OCI-LY3 (cell line): ENCODE results near the gene EMC7.

Experiments
- EZH2phosphoT487 ChIP-seq: fragments of 200-600 bp; shearing (Covaris generic); IDR thresholded peaks from 2 replicates; pipeline ENCODE4 v1.6.1; 2018; ENCODE audit warnings: antibody characterized with exemption, mixed run types, low read depth
- TF ChIP-seq, protein P1 (sequence below): fragments of 200-600, 300-600 bp; sonication (generic); IDR thresholded peaks from 2 replicates; pipeline ENCODE4 v1.5.1; 2014; ENCODE audit warnings: antibody characterized with exemption, low read length, low read depth

DNA sequence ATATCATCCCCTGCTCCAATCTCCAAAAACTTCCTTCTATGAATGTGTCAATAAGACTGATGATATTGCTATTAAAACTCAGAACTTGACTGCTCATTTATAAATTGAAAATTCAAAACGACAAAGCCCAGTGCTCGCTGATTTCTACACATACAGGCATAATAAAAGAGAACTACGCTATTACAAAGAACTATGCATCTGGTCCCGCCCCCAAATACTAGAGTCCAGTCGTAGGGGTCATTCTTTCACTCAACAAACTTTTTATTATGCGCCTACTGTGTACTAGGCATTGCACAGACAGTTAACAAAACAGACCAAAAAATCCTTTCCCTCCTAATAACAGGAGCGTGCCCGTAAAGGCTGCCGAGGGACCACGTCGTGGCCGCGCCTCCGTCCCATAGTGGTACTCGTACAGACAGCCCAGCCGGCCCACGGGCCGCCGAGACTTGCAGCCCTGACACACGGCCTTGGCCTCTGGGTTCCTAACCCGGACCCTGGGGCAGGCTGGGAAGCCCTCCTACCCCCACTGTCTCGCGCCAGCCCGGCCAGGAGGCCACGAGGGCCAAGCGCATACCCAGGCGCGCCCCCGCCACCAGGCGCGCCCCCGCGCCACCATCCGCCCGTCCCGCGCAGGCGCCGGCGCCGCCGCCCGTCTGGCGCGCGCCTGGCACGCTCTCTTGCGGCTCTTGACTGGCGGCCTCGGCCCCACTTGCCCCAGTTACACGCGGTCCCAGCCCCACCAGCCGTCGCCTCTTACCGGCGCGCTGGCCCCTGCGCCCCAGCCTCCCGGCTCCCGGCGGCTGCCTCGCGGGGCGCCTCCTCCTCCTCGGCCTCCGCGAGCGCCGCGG is 63.4 kb downstream of the EMC7 start:
- TF ChIP-seq, protein P1, sequence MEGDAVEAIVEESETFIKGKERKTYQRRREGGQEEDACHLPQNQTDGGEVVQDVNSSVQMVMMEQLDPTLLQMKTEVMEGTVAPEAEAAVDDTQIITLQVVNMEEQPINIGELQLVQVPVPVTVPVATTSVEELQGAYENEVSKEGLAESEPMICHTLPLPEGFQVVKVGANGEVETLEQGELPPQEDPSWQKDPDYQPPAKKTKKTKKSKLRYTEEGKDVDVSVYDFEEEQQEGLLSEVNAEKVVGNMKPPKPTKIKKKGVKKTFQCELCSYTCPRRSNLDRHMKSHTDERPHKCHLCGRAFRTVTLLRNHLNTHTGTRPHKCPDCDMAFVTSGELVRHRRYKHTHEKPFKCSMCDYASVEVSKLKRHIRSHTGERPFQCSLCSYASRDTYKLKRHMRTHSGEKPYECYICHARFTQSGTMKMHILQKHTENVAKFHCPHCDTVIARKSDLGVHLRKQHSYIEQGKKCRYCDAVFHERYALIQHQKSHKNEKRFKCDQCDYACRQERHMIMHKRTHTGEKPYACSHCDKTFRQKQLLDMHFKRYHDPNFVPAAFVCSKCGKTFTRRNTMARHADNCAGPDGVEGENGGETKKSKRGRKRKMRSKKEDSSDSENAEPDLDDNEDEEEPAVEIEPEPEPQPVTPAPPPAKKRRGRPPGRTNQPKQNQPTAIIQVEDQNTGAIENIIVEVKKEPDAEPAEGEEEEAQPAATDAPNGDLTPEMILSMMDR, result no peak
- TF ChIP-seq EZH2phosphoT487, result no peak
